Smooth muscle cell (in vitro differentiated cells): ENCODE measurements around the gene MYADML2. TPM values are rescaled to one million over a fixed set of nuclear protein-coding genes. Genes with fewer than 3 reads are reported as not detected.

Source experiments
- DNase-seq: peaks from one replicate; lab custom pipeline; 2025; ENCODE audit not compliant: unreplicated experiment; lab: John Stamatoyannopoulos, UW
- H2AFZ ChIP-seq: fragments of 200-600 bp; sonication (generic); 2 replicates; pipeline ENCODE4 v1.6.0; 2016; ENCODE audit warnings: antibody characterized with exemption, low read depth, mild to moderate bottlenecking
- H3F3A ChIP-seq: fragments of 200-600 bp; sonication (generic); 2 replicates; pipeline ENCODE4 v1.6.0; 2017; ENCODE audit warnings: antibody characterized with exemption, low read depth
- H3K27ac ChIP-seq: fragments of 200-600 bp; sonication (generic); 2 replicates; pipeline ENCODE4 v1.5.1; 2016; ENCODE audit warnings: low read depth, mild to moderate bottlenecking
- H3K27me3 ChIP-seq: fragments of 200-600 bp; sonication (generic); 2 replicates; pipeline ENCODE4 v1.6.1; 2016; ENCODE audit warnings: low read depth, mild to moderate bottlenecking
- H3K36me3 ChIP-seq: fragments of 200-600 bp; sonication (generic); 2 replicates; pipeline ENCODE4 v1.5.1; 2016; ENCODE audit warnings: low read depth
- H3K4me1 ChIP-seq: fragments of 200-600 bp; sonication (generic); 2 replicates; pipeline ENCODE4 v1.5.1; 2016; ENCODE audit warnings: low read depth
- H3K4me2 ChIP-seq: fragments of 200-600 bp; sonication (generic); 2 replicates; pipeline ENCODE4 v1.6.0; 2016; ENCODE audit warnings: mild to moderate bottlenecking
- H3K4me3 ChIP-seq: fragments of 200-600 bp; sonication (generic); 2 replicates; pipeline ENCODE4 v1.5.1; 2016; ENCODE audit warnings: mild to moderate bottlenecking
- H3K79me2 ChIP-seq: fragments of 200-600 bp; sonication (generic); 2 replicates; pipeline ENCODE4 v1.6.0; 2016; ENCODE audit warnings: low read depth, mild to moderate bottlenecking
- H3K9ac ChIP-seq: fragments of 200-600 bp; sonication (generic); 2 replicates; pipeline ENCODE4 v1.6.0; 2016; ENCODE audit warnings: low read depth
- H3K9me3 ChIP-seq: fragments of 200-600 bp; sonication (generic); replicated peaks from 2 replicates; pipeline ENCODE4 v1.5.1; 2016; ENCODE audit warnings: low read depth
- H4K20me1 ChIP-seq: fragments of 200-600 bp; sonication (generic); 2 replicates; pipeline ENCODE4 v1.6.0; 2016; ENCODE audit warnings: low read depth
- WGBS: methylation state at CpG from one replicate; pipeline ENCODE4 v1.1.7; 2016; ENCODE audit warnings: low lambda C conversion rate; 5-methylcytosine and 5-hydroxymethylcytosine counted together
- polyA plus RNA-seq: library from polyadenylated mRNA; unstranded; fragments of >200 nt; fragmentation: Nextera tagmentation; extraction: Ambion mirVana; gene quantifications from 2 replicates; pipeline ENCODE4 v1.2.1, GENCODE V29; 2016
- total RNA-seq: library from RNA; depleted of rRNA; stranded (reverse); fragments of >200 nt; gene quantifications from 2 replicates; pipeline ENCODE4 v1.2.3, GENCODE V29; 2014
- TF ChIP-seq, protein P1 (sequence below): fragments of 200-600 bp; sonication (generic); IDR thresholded peaks from 2 replicates; pipeline ENCODE4 v1.5.1; 2017; ENCODE audit warnings: borderline replicate concordance, mild to moderate bottlenecking, antibody characterized with exemption; ENCODE audit not compliant: insufficient read depth, poor library complexity, severe bottlenecking

Gene MYADML2
- total and polyA plus RNA-seq, 2 experiments from 2014 or later = not detected

DNA sequence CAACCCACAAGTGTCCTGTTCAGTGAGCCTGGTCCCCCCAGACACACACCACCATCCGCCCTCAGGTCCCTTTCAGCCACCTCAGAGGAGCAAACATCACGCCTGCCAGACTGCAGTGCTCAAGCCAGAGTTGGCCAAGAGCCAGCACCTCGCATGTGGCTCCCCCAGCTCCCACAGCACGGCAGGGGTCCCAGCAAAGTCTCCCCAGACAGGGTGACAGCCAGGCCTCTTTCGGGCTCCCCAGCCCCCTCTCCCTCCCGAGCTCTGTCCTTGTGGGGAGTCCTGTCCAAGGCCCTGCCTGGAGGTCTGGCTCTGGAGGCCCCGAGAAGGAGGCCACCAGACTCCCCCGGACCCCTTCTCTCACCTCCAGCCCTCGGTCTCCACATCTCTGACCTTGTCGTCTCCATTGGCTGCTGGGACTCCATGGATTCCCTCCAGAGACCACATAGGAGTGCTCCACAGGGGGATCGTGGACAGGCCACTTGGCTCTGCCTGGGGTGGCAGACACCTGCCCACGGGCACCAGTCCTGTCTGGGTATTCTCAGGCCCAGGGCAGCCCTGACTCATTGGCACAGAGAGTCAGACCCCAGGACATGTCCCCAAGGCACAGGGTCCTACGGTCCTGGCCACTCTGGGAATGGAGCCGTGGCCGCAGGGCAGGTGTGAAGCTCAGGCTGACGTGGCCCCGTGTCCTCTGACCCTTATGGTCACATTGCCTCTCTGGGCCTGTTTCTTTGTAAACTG is 1.8 kb upstream of the MYADML2 start:
- Histone ChIP-seq H3K4me1 (no peaks in the 10 kb centered on the region), H4K20me1 (no peaks in the 10 kb centered on the region), H3K9ac (no peak overlapping the region), H3F3A (no peaks in the 10 kb centered on the region), H3K27me3 (no peaks in the 10 kb centered on the region), H2AFZ (no peak overlapping the region), H3K4me2 (no peak overlapping the region), H3K79me2 (no peaks in the 10 kb centered on the region), H3K36me3 (no peaks in the 10 kb centered on the region), H3K9me3 (no peaks in the 10 kb centered on the region), H3K4me3 (no peak overlapping the region), H3K27ac (no peak overlapping the region)
- no peak for DNase-seq
- TF ChIP-seq, protein P1, sequence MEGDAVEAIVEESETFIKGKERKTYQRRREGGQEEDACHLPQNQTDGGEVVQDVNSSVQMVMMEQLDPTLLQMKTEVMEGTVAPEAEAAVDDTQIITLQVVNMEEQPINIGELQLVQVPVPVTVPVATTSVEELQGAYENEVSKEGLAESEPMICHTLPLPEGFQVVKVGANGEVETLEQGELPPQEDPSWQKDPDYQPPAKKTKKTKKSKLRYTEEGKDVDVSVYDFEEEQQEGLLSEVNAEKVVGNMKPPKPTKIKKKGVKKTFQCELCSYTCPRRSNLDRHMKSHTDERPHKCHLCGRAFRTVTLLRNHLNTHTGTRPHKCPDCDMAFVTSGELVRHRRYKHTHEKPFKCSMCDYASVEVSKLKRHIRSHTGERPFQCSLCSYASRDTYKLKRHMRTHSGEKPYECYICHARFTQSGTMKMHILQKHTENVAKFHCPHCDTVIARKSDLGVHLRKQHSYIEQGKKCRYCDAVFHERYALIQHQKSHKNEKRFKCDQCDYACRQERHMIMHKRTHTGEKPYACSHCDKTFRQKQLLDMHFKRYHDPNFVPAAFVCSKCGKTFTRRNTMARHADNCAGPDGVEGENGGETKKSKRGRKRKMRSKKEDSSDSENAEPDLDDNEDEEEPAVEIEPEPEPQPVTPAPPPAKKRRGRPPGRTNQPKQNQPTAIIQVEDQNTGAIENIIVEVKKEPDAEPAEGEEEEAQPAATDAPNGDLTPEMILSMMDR = no peak
- WGBS = 90% methylated on average over 17 of the region's 17 CpGs

DNA sequence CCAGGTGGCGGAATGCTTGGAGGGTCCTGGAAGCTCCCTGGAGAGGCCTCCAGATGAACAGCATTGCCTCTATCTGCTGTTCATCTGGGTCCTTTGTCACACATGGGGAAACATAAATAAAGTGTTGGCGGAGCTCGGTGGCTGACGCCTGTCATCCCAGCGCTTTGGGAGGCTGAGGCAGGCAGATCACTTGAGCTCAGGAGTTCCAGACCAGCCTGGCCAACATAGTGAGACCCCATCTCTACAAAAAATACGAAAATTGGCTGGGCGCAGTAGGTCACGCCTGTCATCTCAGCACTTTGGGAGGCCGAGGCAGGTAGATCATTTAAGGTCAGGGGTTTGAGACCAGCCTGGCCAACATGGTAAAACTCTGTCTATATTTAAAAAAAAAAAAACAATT is 2.2 kb downstream of the MYADML2 start:
- TF ChIP-seq, protein P1 = no peak
- H3K36me3 ChIP-seq = no peaks in the 10 kb centered on the region
- H3K4me1 ChIP-seq = no peaks in the 10 kb centered on the region
- DNase-seq = no peak
- H3F3A ChIP-seq = no peaks in the 10 kb centered on the region
- no peak overlapping the region for H3K4me3 ChIP-seq
- no peak overlapping the region for H3K27ac ChIP-seq
- no peaks in the 10 kb centered on the region for H3K9me3 ChIP-seq
- no peaks in the 10 kb centered on the region for H3K27me3 ChIP-seq
- no peak overlapping the region for H3K4me2 ChIP-seq
- H2AFZ ChIP-seq = no peak overlapping the region
- WGBS = 94% methylated on average over 9 of the region's 9 CpGs
- H3K79me2 ChIP-seq = no peaks in the 10 kb centered on the region
- no peak overlapping the region for H3K9ac ChIP-seq
- no peaks in the 10 kb centered on the region for H4K20me1 ChIP-seq

DNA sequence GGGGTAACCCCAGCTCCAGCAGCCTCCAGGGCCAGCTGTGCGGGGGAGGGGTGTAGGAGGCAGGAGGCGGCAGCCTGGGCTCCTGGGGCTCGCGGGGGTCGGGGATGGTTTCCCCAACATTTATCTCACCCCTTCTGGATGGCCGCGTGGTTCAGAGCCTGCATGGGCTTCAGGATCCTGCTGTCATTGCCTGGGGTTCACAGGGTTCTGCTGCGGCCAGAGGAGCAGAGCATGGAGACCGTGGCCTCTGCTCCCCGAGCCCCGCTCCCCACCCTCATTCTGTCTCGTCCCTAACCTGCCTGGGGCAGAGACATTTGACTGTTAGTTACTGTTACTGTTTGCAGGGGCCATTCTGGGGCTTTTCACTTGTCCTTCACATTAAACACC is 4.9 kb downstream of the MYADML2 start:
- Histone ChIP-seq H3K9me3 (no peaks in the 10 kb centered on the region), H3K4me1 (no peaks in the 10 kb centered on the region), H3K4me2 (no peak overlapping the region), H3K79me2 (no peaks in the 10 kb centered on the region), H4K20me1 (no peaks in the 10 kb centered on the region), H3K27ac (no peak overlapping the region), H3K4me3 (no peak overlapping the region), H2AFZ (no peak overlapping the region), H3F3A (no peaks in the 10 kb centered on the region), H3K27me3 (no peaks in the 10 kb centered on the region), H3K9ac (no peak overlapping the region), H3K36me3 (no peaks in the 10 kb centered on the region)
- WGBS = 73% methylated on average over 12 of the region's 12 CpGs
- no peak for DNase-seq
- TF ChIP-seq, protein P1 = no peak
